GM18868 (cell line): ENCODE measurements around the gene DARS2.

Experiments used
- ATAC-seq: cut with Tn5 transposase; IDR thresholded peaks from one replicate; pipeline ENCODE4 v1.9.1; 2021; ENCODE audit warnings: mild to moderate bottlenecking, moderate library complexity; ENCODE audit not compliant: unreplicated experiment

Gene DARS2

GRCh38 chr1:173886746-173887611, 62.5 kb downstream of the DARS2 start:
- no peak for ATAC-seq

- ATAC-seq, result no peak
These were observed 63.2 kb downstream of the DARS2 start for GRCh38 chr1:173887627-173888026.

GRCh38 chr1:173888749-173889148, 64.3 kb downstream of the DARS2 start:
- no peak for ATAC-seq

- no peak for ATAC-seq
These were observed 65.4 kb downstream of the DARS2 start for GRCh38 chr1:173889885-173890284.

- ATAC-seq, result no peak
These were observed 69.1 kb downstream of the DARS2 start for GRCh38 chr1:173893611-173894010.

GRCh38 chr1:173894189-173894588, 69.7 kb downstream of the DARS2 start:
- no peak for ATAC-seq

GRCh38 chr1:173900427-173900826, 76.0 kb downstream of the DARS2 start:
- no peak for ATAC-seq

- no peak for ATAC-seq
These were observed 76.5 kb downstream of the DARS2 start for GRCh38 chr1:173900992-173901391.

GRCh38 chr1:173903827-173904531, 79.5 kb downstream of the DARS2 start:
- ATAC-seq, result no peak
